K562 (cell line): ENCODE results near the gene ZNF625. TPM values are rescaled to one million over a fixed set of nuclear protein-coding genes. Genes with fewer than 3 reads are reported as not detected.

Source experiments
- ERF ChIP-seq: fragments of 450-650 bp; formaldehyde crosslinking; IDR thresholded peaks from 2 replicates; pipeline ENCODE4 v1.4.0; 2020; ENCODE audit warnings: mild to moderate bottlenecking, mixed read lengths
- FOXM1 ChIP-seq, 2 experiments: fragments of 450-650 bp in 1 of 2; sonication (generic) in 1 of 2; formaldehyde crosslinking in 1 of 2; IDR thresholded peaks; 2 replicates each; pipeline versions ENCODE4 v1.6.1 to v1.9.0; 2017 to 2022; ENCODE audit warnings: low read depth in 2 of 2, mild to moderate bottlenecking in 2 of 2, missing genetic modification reagents in 1 of 2, moderate library complexity in 1 of 2
- HEY1 ChIP-seq: fragments of 250-450 bp; sonication (Bioruptor Pico); IDR thresholded peaks from 2 replicates; pipeline ENCODE4 v1.5.0; 2020; ENCODE audit warnings: mild to moderate bottlenecking, moderate library complexity, borderline replicate concordance
- IRF2 ChIP-seq: sonication (generic); formaldehyde crosslinking; IDR thresholded peaks from 2 replicates; pipeline ENCODE4 v1.8.1; 2022; ENCODE audit warnings: mild to moderate bottlenecking, missing genetic modification reagents
- KLF6 ChIP-seq: fragments of 250-450 bp; sonication (Bioruptor Pico); IDR thresholded peaks from 2 replicates; pipeline ENCODE4 v1.4.0; 2020; ENCODE audit warnings: mild to moderate bottlenecking, moderate library complexity, borderline replicate concordance
- MCM3 ChIP-seq: fragments of 450-650 bp; IDR thresholded peaks from 2 replicates; pipeline ENCODE4 v1.6.1; 2016
- RBBP5 ChIP-seq: fragments of 200-600 bp; sonication (generic); IDR thresholded peaks from 2 replicates; pipeline ENCODE4 v1.6.1; 2012; ENCODE audit warnings: borderline replicate concordance, mild to moderate bottlenecking, low read length, control low read depth, inconsistent platforms; ENCODE audit not compliant: insufficient read depth, poor library complexity, severe bottlenecking
- RBM15 ChIP-seq: fragments of 200-400 bp; formaldehyde crosslinking; IDR thresholded peaks from 2 replicates; pipeline ENCODE4 v1.6.1; 2018; ENCODE audit warnings: mild to moderate bottlenecking, low read length, moderate library complexity; ENCODE audit not compliant: insufficient read depth
- TBL1XR1 ChIP-seq, 2 experiments: IDR thresholded peaks; 2 replicates each; pipeline ENCODE4 v1.6.1; 2012; ENCODE audit warnings: improper control_type of control experiment in 2 of 2, low read length in 2 of 2, mild to moderate bottlenecking in 1 of 2
- TBP ChIP-seq: optimal IDR thresholded peaks from 2 replicates; pipeline ENCODE3; 2011; ENCODE audit warnings: low read depth, low read length, improper control_type of control experiment
- ZFP1 ChIP-seq: fragments of 450-650 bp; formaldehyde crosslinking; IDR thresholded peaks from 2 replicates; pipeline ENCODE4 v1.4.0; 2020; ENCODE audit warnings: mild to moderate bottlenecking, mixed read lengths
- ZFX ChIP-seq: sonication (generic); formaldehyde crosslinking; IDR thresholded peaks from 2 replicates; pipeline ENCODE4 v1.8.0; 2022; ENCODE audit warnings: mild to moderate bottlenecking, missing genetic modification reagents, moderate library complexity
- polyA plus RNA-seq, 8 experiments: library from polyadenylated mRNA; depleted of rRNA in 4 of 8; stranded (reverse) in 5 of 8; unstranded in 3 of 8; fragments of >200 nt; fragmentation: Nextera tagmentation in 2 of 8; fragmentation: Illumina TruSeq in 1 of 8; extraction: Ambion mirVana in 2 of 8; extraction: Trizol in 1 of 8; gene quantifications; 2 replicates each; pipeline versions ENCODE4 v1.2.1 to v1.2.3, GENCODE V29; 2011 to 2014; ENCODE audit warnings: inconsistent platforms in 1 of 8, missing spikeins in 1 of 8
- total RNA-seq, 7 experiments: library from RNA; depleted of rRNA in 6 of 7; stranded (reverse); fragments of >200 nt in 6 of 7; fragmentation: Illumina TruSeq in 2 of 7; extraction: Trizol in 2 of 7; gene quantifications; 2 replicates each; pipeline versions ENCODE4 v1.2.1 to v1.2.3, GENCODE V29; 2011 to 2021; ENCODE audit warnings: low replicate concordance in 1 of 7
- TF ChIP-seq, protein P1 (sequence below): sonication (generic); formaldehyde crosslinking; IDR thresholded peaks from 2 replicates; pipeline ENCODE4 v1.8.0; 2022; ENCODE audit warnings: mild to moderate bottlenecking, missing genetic modification reagents
- TF ChIP-seq, protein P2 (sequence below): fragments of 250-450 bp; sonication (Bioruptor Pico); IDR thresholded peaks from 2 replicates; pipeline ENCODE4 v1.5.0; 2022; ENCODE audit warnings: mild to moderate bottlenecking
- TF ChIP-seq, protein P3 (sequence below), 2 experiments: fragments of 450-650 bp in 1 of 2; IDR thresholded peaks; 2 replicates each; pipeline ENCODE4 v1.6.1; 2011 to 2017; ENCODE audit warnings: low read depth in 2 of 2, antibody characterized with exemption in 1 of 2, borderline replicate concordance in 1 of 2, low read length in 1 of 2, mild to moderate bottlenecking in 1 of 2, mixed read lengths in 1 of 2; ENCODE audit not compliant: control insufficient read depth in 1 of 2
- TF ChIP-seq, protein P4 (sequence below): fragments of 250-450 bp; sonication (Bioruptor Pico); IDR thresholded peaks from 2 replicates; pipeline ENCODE4 v1.8.0; 2021; ENCODE audit warnings: mild to moderate bottlenecking, moderate library complexity

Gene ZNF625
- total and polyA plus RNA-seq, 9 of the 15 experiments (the other 6 are each of a cell fraction or from before 2014, with no cell fraction given) = 0.07 to 0.09 TPM; not detected in 7

DNA sequence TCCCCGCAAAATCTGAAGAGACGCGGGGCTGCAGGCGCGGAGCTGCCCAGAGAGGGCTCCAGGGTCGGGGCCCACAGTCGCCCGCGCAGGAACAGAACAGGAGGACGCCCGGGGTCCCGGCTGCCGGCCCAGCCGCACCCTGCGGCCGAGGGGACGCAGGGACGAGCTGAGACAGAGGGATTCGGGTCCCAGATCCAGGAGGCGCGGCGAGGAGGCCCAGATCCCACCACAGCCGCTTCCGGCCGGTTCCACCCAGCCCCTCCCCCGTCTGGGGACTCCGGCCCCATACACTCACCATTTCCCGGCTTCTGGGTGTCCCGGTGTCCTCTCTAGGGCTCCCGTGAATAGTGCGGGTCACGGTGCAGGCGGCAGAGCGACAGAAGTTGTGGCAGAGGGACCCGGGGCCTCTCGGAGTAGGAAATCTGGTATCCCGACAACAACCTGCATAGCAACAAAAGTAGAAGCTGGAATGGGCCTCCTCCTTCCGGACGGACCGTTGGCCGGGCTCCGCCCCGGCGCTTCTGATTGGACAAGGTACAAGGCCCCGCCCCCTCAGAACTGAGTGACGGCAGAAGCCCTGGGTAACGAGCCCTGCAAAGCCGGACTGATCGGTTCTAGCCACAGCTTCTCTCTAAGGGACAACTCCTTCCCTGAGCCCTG lies 16.5 kb downstream of the ZNF625 start, which contains the start of gene ZNF20 (continued):
- TF ChIP-seq IRF2 (CRISPR knock-in tag) = no peak
- no peak for TF ChIP-seq ZFP1 (CRISPR knock-in tag)
- 0 out of 2 replicates have a peak, but pooled peaks have one; percentile 51 for TF ChIP-seq ERF (CRISPR knock-in tag)
- TF ChIP-seq, protein P1, sequence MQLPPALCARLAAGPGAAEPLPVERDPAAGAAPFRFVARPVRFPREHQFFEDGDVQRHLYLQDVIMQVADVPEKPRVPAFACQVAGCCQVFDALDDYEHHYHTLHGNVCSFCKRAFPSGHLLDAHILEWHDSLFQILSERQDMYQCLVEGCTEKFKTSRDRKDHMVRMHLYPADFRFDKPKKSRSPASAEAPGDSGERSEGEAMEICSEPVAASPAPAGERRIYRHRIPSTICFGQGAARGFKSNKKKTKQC (CRISPR knock-in tag) = peak; percentile 31; the same call in 1 of the 2 replicates
- TF ChIP-seq KLF6 (CRISPR knock-in tag) = no peak
- TF ChIP-seq ZFX (CRISPR knock-in tag) = peak; percentile 84
- no peak for TF ChIP-seq RBM15
- TF ChIP-seq TBP = peak; percentile 51
- no peak for TF ChIP-seq RBBP5
- TF ChIP-seq, protein P2, sequence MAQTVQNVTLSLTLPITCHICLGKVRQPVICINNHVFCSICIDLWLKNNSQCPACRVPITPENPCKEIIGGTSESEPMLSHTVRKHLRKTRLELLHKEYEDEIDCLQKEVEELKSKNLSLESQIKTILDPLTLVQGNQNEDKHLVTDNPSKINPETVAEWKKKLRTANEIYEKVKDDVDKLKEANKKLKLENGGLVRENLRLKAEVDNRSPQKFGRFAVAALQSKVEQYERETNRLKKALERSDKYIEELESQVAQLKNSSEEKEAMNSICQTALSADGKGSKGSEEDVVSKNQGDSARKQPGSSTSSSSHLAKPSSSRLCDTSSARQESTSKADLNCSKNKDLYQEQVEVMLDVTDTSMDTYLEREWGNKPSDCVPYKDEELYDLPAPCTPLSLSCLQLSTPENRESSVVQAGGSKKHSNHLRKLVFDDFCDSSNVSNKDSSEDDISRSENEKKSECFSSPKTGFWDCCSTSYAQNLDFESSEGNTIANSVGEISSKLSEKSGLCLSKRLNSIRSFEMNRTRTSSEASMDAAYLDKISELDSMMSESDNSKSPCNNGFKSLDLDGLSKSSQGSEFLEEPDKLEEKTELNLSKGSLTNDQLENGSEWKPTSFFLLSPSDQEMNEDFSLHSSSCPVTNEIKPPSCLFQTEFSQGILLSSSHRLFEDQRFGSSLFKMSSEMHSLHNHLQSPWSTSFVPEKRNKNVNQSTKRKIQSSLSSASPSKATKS = no peak
- no peak for TF ChIP-seq TBL1XR1 (IDR thresholded peaks at IDR 0.05; ENCODE audit: low read length in 2 of 2)
- TF ChIP-seq, protein P3, sequence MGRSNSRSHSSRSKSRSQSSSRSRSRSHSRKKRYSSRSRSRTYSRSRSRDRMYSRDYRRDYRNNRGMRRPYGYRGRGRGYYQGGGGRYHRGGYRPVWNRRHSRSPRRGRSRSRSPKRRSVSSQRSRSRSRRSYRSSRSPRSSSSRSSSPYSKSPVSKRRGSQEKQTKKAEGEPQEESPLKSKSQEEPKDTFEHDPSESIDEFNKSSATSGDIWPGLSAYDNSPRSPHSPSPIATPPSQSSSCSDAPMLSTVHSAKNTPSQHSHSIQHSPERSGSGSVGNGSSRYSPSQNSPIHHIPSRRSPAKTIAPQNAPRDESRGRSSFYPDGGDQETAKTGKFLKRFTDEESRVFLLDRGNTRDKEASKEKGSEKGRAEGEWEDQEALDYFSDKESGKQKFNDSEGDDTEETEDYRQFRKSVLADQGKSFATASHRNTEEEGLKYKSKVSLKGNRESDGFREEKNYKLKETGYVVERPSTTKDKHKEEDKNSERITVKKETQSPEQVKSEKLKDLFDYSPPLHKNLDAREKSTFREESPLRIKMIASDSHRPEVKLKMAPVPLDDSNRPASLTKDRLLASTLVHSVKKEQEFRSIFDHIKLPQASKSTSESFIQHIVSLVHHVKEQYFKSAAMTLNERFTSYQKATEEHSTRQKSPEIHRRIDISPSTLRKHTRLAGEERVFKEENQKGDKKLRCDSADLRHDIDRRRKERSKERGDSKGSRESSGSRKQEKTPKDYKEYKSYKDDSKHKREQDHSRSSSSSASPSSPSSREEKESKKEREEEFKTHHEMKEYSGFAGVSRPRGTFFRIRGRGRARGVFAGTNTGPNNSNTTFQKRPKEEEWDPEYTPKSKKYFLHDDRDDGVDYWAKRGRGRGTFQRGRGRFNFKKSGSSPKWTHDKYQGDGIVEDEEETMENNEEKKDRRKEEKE (IDR thresholded peaks at IDR 0.05; ENCODE audit: borderline replicate concordance in 1 of 2, control insufficient read depth in 1 of 2, low read depth in 2 of 2, low read length in 1 of 2) = no peak
- TF ChIP-seq, protein P4, sequence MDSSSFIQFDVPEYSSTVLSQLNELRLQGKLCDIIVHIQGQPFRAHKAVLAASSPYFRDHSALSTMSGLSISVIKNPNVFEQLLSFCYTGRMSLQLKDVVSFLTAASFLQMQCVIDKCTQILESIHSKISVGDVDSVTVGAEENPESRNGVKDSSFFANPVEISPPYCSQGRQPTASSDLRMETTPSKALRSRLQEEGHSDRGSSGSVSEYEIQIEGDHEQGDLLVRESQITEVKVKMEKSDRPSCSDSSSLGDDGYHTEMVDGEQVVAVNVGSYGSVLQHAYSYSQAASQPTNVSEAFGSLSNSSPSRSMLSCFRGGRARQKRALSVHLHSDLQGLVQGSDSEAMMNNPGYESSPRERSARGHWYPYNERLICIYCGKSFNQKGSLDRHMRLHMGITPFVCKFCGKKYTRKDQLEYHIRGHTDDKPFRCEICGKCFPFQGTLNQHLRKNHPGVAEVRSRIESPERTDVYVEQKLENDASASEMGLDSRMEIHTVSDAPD (CRISPR knock-in tag) = no peak
- TF ChIP-seq FOXM1 (IDR thresholded peaks at IDR 0.05; ENCODE audit: low read depth) = peak; percentile 30; the same call in 1 of the 2 replicates
- TF ChIP-seq FOXM1 (CRISPR knock-in tag; IDR thresholded peaks at IDR 0.05; ENCODE audit: low read depth) = no peak
- TF ChIP-seq MCM3 = no peak
- no peak for TF ChIP-seq HEY1 (CRISPR knock-in tag)
